PC-3 (cell line): ENCODE results near the gene ANKUB1. TPM values are rescaled to one million over a fixed set of nuclear protein-coding genes. Genes with fewer than 3 reads are reported as not detected.

Experiments
- ATAC-seq: fragments of 200-7000 bp; cut with Tn5 transposase; 2 replicates; pipeline ENCODE4 v1.9.1; 2020; ENCODE audit warnings: mild to moderate bottlenecking, moderate library complexity
- BruUV-seq: library from RNA; stranded (reverse); fragments of 400-500 nt; replicated peaks from 2 replicates; lab custom pipeline; 2021; lab: Mats Ljungman, UMichigan
- CTCF ChIA-PET: fragments of 300-600 bp; sonication (Branson Sonifier 250); formaldehyde crosslinking; loops from one replicate; lab custom pipeline; 2022; ENCODE audit warnings: antibody characterized with exemption; lab: Charles Lee
- POLR2A ChIA-PET: fragments of 300-600 bp; sonication (Branson Sonifier 250); formaldehyde crosslinking; loops from one replicate; lab custom pipeline; 2022; ENCODE audit warnings: antibody characterized with exemption; ENCODE audit not compliant: unreplicated experiment; lab: Charles Lee
- DNase-seq: peaks from one replicate; pipeline ENCODE4 v3.0.0-alpha.2; 2015
- H2AFZ ChIP-seq: fragments of 300-600 bp; sonication (generic); 2 replicates; pipeline ENCODE4 v1.6.0; 2016; ENCODE audit warnings: antibody characterized with exemption, low read length
- H3F3A ChIP-seq: fragments of 300-600 bp; sonication (generic); one replicate; pipeline ENCODE4 v1.6.0; 2017; ENCODE audit warnings: antibody characterized with exemption, low read length, control low read depth, mild to moderate bottlenecking; ENCODE audit not compliant: unreplicated experiment
- H3K27ac ChIP-seq: fragments of 300-600 bp; sonication (generic); 2 replicates; pipeline ENCODE4 v1.5.1; 2016; ENCODE audit warnings: mild to moderate bottlenecking, low read length
- H3K27me3 ChIP-seq: fragments of 300-600 bp; sonication (generic); 2 replicates; pipeline ENCODE4 v1.6.1; 2016; ENCODE audit warnings: low read length, mixed read lengths
- H3K36me3 ChIP-seq: fragments of 300-600 bp; sonication (generic); 2 replicates; pipeline ENCODE4 v1.6.1; 2016; ENCODE audit warnings: low read depth, mixed run types, low read length, mixed read lengths
- H3K4me1 ChIP-seq: fragments of 300-600 bp; sonication (generic); 2 replicates; pipeline ENCODE4 v1.5.1; 2016; ENCODE audit warnings: low read length; ENCODE audit not compliant: insufficient read depth
- H3K4me2 ChIP-seq: fragments of 300-600 bp; sonication (generic); 2 replicates; pipeline ENCODE4 v1.6.0; 2016; ENCODE audit warnings: low read length
- H3K4me3 ChIP-seq: fragments of 300-600 bp; sonication (generic); 2 replicates; pipeline ENCODE4 v1.5.1; 2016; ENCODE audit warnings: mild to moderate bottlenecking, low read length, mixed read lengths
- H3K79me2 ChIP-seq: fragments of 300-600 bp; sonication (generic); 2 replicates; pipeline ENCODE4 v1.6.1; 2017; ENCODE audit warnings: low read length, mixed read lengths
- H3K9ac ChIP-seq: fragments of 300-600 bp; sonication (generic); 2 replicates; pipeline ENCODE4 v1.6.0; 2016; ENCODE audit warnings: mild to moderate bottlenecking, low read length
- H3K9me2 ChIP-seq: fragments of 300-600 bp; sonication (generic); replicated peaks from 2 replicates; pipeline ENCODE4 v1.6.1; 2016; ENCODE audit warnings: mixed run types, low read length, mixed read lengths
- H3K9me3 ChIP-seq: fragments of 300-600 bp; sonication (generic); 2 replicates; pipeline ENCODE4 v1.6.1; 2016; ENCODE audit warnings: low read length, mixed read lengths
- H4K20me1 ChIP-seq: fragments of 300-600 bp; sonication (generic); 2 replicates; pipeline ENCODE4 v1.6.1; 2016; ENCODE audit warnings: low read length, mixed read lengths
- EZH2 ChIP-seq: fragments of 300-600 bp; sonication (generic); IDR thresholded peaks from one replicate; pipeline ENCODE4 v1.6.1; 2017; ENCODE audit warnings: antibody characterized with exemption, mild to moderate bottlenecking, low read length; ENCODE audit not compliant: unreplicated experiment
- EZH2phosphoT487 ChIP-seq: fragments of 300-600 bp; sonication (generic); IDR thresholded peaks from 2 replicates; pipeline ENCODE4 v1.6.1; 2018; ENCODE audit warnings: mild to moderate bottlenecking, antibody characterized with exemption, low read length, borderline replicate concordance
- intact Hi-C: fragments of 100-400 bp; cut with micrococcal nuclease; formaldehyde crosslinking; loops from 2 replicates; pipeline ENCODE4 v1.9.0; 2023
- total RNA-seq: library from RNA; depleted of rRNA; stranded (reverse); fragments of >200 nt; gene quantifications from 2 replicates; pipeline ENCODE4 v1.2.3, GENCODE V29; 2014
- TF ChIP-seq, protein P1 (sequence below): fragments of 300-600 bp; sonication (generic); conservative IDR thresholded peaks from 2 replicates; pipeline ENCODE4 v1.5.1; 2017; ENCODE audit warnings: antibody characterized with exemption, low read depth, mild to moderate bottlenecking, low read length

The ANKUB1 gene
- total RNA-seq, 1 experiment from 2014 or later: not detected

DNA sequence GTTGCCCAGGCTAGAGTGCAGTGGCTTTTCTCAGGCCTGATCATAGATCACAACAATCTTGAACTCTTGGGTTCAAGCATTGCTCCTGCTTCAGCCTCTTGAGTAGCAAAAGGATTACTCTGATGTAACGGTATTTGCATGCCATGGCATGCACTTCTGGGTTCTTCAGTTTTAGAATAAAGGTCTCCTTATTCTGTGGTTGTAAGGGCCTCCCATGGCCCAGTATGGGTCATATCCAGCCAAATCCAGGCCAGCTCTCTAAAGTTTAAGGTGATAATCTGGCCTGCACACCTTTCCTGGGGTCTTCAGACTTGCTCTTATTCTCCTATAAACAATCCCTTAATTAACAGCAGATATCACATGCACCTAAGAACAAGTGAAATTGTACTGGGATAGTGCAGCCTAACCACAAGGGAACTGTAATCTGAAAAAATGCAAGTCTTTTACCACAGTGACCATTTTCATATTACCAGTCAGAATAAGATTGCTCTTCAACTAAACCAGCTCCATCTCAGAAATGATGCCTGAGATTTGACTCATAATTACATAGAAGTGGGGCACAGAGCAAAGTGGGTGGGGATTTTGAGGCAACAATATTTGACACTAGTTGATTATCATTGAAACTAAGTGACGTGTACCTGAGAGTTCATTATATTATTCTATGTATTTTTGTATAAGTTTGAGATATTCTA is 65.5 kb downstream of the ANKUB1 start:
- H3K27me3 ChIP-seq: no peaks in the 10 kb centered on the region
- no peak overlapping the region for H3K4me2 ChIP-seq
- BruUV-seq: no TSS peak
- TF ChIP-seq EZH2 (no peak), EZH2phosphoT487 (no peak)
- TF ChIP-seq, protein P1, sequence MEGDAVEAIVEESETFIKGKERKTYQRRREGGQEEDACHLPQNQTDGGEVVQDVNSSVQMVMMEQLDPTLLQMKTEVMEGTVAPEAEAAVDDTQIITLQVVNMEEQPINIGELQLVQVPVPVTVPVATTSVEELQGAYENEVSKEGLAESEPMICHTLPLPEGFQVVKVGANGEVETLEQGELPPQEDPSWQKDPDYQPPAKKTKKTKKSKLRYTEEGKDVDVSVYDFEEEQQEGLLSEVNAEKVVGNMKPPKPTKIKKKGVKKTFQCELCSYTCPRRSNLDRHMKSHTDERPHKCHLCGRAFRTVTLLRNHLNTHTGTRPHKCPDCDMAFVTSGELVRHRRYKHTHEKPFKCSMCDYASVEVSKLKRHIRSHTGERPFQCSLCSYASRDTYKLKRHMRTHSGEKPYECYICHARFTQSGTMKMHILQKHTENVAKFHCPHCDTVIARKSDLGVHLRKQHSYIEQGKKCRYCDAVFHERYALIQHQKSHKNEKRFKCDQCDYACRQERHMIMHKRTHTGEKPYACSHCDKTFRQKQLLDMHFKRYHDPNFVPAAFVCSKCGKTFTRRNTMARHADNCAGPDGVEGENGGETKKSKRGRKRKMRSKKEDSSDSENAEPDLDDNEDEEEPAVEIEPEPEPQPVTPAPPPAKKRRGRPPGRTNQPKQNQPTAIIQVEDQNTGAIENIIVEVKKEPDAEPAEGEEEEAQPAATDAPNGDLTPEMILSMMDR: no peak
- DNase-seq (peak; percentile 19), ATAC-seq (no peak)
- no peaks in the 10 kb centered on the region for H3K4me1 ChIP-seq
- ChIA-PET CTCF (no interaction called here), POLR2A (no interaction called here)
- intact Hi-C loops: no loop called here
- H3K9me2 ChIP-seq: no peaks in the 10 kb centered on the region
- no peak overlapping the region for H3K4me3 ChIP-seq
- H4K20me1 ChIP-seq: no peaks in the 10 kb centered on the region
- no peak overlapping the region for H2AFZ ChIP-seq
- no peaks in the 10 kb centered on the region for H3F3A ChIP-seq
- H3K27ac ChIP-seq: no peak overlapping the region
- H3K9ac ChIP-seq: no peak overlapping the region
- H3K36me3 ChIP-seq: no peaks in the 10 kb centered on the region
- no peaks in the 10 kb centered on the region for H3K9me3 ChIP-seq
- no peaks in the 10 kb centered on the region for H3K79me2 ChIP-seq

DNA sequence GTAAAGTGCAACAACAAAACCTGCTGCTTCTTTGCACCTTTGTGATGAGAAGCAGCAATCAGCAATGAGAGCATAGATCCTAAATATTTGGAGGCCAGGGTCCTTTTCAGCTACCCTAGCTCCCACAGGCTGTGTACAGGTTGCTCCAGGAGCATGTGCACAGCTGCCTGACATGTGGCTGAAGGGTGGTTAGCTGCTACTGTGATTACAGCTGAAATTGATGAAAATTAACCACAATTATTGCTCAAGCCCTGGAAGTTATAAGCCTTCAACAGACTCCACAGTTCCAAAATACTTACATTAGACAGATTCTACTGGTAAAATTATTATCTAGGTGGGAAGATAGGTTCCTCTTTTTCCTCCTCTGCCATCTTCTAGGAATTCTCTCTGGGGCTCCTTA is 68.6 kb downstream of the ANKUB1 start:
- ATAC-seq (no peak), DNase-seq (no peak)
- H3K27me3 ChIP-seq: no peaks in the 10 kb centered on the region
- no peaks in the 10 kb centered on the region for H3F3A ChIP-seq
- no peaks in the 10 kb centered on the region for H3K79me2 ChIP-seq
- no peak overlapping the region for H3K4me3 ChIP-seq
- POLR2A ChIA-PET: no interaction called here
- no peak overlapping the region for H3K27ac ChIP-seq
- H2AFZ ChIP-seq: no peak overlapping the region
- no peaks in the 10 kb centered on the region for H4K20me1 ChIP-seq
- intact Hi-C loops: no loop called here
- CTCF ChIA-PET: no interaction called here
- H3K4me2 ChIP-seq: no peak overlapping the region
- no peaks in the 10 kb centered on the region for H3K9me2 ChIP-seq
- H3K9ac ChIP-seq: no peak overlapping the region
- no peaks in the 10 kb centered on the region for H3K36me3 ChIP-seq
- no peaks in the 10 kb centered on the region for H3K4me1 ChIP-seq
- TF ChIP-seq, protein P1: no peak
- TF ChIP-seq EZH2phosphoT487 (no peak), EZH2 (no peak)
- no TSS peak for BruUV-seq
- H3K9me3 ChIP-seq: no peaks in the 10 kb centered on the region

DNA sequence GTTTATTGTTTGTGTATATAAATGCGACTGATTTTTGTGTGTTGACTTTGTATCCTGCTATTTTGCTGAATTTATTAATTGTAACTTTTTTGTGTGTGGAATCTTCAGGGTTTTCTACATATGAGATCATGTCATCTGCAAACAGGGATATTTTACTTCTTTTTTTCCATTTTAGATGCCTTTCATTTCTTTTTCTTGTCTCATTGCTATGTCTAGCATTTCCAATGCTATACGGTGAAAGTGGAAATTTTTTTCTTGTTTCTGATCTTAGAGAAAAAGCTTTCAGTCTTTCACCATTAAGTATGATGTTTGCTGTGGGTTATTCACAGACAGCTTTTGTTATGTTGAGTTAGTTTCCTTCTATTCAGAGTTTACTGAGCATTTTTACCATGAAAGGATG is 71.4 kb downstream of the ANKUB1 start:
- ATAC-seq (no peak), DNase-seq (no peak)
- Histone ChIP-seq H3K4me1 (peaks cover 5% of the 10 kb centered on the region; the same call in 1 of the 2 replicates), H3F3A (no peaks in the 10 kb centered on the region), H3K9ac (no peak overlapping the region), H3K4me3 (no peak overlapping the region), H3K9me3 (no peaks in the 10 kb centered on the region), H3K79me2 (no peaks in the 10 kb centered on the region), H3K27me3 (no peaks in the 10 kb centered on the region), H4K20me1 (no peaks in the 10 kb centered on the region), H2AFZ (no peak overlapping the region), H3K9me2 (no peaks in the 10 kb centered on the region), H3K27ac (no peak overlapping the region), H3K4me2 (no peak overlapping the region), H3K36me3 (no peaks in the 10 kb centered on the region)
- no TSS peak for BruUV-seq
- ChIA-PET CTCF (no interaction called here), POLR2A (no interaction called here)
- intact Hi-C loops: no loop called here
- TF ChIP-seq EZH2: no peak
- TF ChIP-seq EZH2phosphoT487: no peak
- TF ChIP-seq, protein P1: no peak
